ENCODE measurements around the gene MYO1F.

DNA sequence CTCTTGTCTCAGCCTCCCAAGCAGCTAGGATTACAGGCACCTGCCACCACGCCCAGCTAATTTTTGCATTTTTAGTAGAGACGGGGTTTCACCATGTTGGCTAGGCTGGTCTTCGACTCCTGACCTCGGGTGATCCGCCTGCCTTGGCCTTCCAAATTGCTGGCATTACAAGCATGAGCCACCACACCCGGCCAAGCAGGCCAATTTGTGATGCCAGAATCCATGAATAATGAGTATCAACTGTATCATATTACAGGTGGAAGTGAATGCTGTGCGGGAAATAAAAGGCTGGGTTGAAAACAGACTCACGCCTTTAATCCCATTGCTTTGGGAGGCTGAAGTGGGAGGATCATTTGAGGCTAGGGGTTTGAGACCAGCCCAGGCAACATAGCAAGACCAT, 49.6 kb upstream of the MYO1F start:
- TF ChIP-seq POLR2A (IDR thresholded peaks at IDR 0.05) = no peak
- TF ChIP-seq, protein P1, sequence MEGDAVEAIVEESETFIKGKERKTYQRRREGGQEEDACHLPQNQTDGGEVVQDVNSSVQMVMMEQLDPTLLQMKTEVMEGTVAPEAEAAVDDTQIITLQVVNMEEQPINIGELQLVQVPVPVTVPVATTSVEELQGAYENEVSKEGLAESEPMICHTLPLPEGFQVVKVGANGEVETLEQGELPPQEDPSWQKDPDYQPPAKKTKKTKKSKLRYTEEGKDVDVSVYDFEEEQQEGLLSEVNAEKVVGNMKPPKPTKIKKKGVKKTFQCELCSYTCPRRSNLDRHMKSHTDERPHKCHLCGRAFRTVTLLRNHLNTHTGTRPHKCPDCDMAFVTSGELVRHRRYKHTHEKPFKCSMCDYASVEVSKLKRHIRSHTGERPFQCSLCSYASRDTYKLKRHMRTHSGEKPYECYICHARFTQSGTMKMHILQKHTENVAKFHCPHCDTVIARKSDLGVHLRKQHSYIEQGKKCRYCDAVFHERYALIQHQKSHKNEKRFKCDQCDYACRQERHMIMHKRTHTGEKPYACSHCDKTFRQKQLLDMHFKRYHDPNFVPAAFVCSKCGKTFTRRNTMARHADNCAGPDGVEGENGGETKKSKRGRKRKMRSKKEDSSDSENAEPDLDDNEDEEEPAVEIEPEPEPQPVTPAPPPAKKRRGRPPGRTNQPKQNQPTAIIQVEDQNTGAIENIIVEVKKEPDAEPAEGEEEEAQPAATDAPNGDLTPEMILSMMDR (IDR thresholded peaks at IDR 0.05) = no peak
